ENCODE measurements around the gene RHOT1. TPM values are rescaled to one million over a fixed set of nuclear protein-coding genes. Genes with fewer than 3 reads are reported as not detected.

The RHOT1 gene
- total RNA-seq, 1 experiment from 2014 or later: 24.4 TPM

- Histone ChIP-seq H3K23me2 (ENCODE audit: insufficient read length, low read depth, low read length, poor library complexity, severe bottlenecking) (peaks cover 14% of the 10 kb centered on the region), H2BK5ac (ENCODE audit: insufficient read length, low read length) (no peak overlapping the region), H4K8ac (replicated peaks; ENCODE audit: insufficient read length, low read depth, low read length) (no peak overlapping the region), H3K9me3 (ENCODE audit: control insufficient read depth, low read depth, low read length) (no peaks in the 10 kb centered on the region), H4K5ac (ENCODE audit: insufficient read length, low read depth, low read length) (no peak overlapping the region), H3K23ac (ENCODE audit: insufficient read length, low read depth, low read length) (no peak overlapping the region), H3T11ph (ENCODE audit: low read length) (no peak overlapping the region), H3K4me2 (ENCODE audit: insufficient read depth, insufficient read length, low read length) (no peak overlapping the region), H3K56ac (ENCODE audit: insufficient read length, low read depth, low read length) (no peak overlapping the region), H3K79me1 (ENCODE audit: insufficient read depth, low read depth, low read length, poor library complexity, severe bottlenecking) (no peaks in the 10 kb centered on the region), H2AK5ac (ENCODE audit: insufficient read length, low read length) (no peak overlapping the region), H4K20me1 (ENCODE audit: control insufficient read depth, insufficient read depth, insufficient read length) (no peaks in the 10 kb centered on the region), H3K4me1 (ENCODE audit: insufficient read depth, low read length) (peaks cover 14% of the 10 kb centered on the region; the same call in 1 of the 2 replicates), H3K4ac (ENCODE audit: low read depth, low read length) (no peak overlapping the region), H3K27me3 (ENCODE audit: insufficient read depth, low read length) (peaks cover 6% of the 10 kb centered on the region; the same call in 1 of the 2 replicates), H3K9ac (ENCODE audit: extremely low read depth, insufficient read length, low read length) (no peak overlapping the region), H3K14ac (ENCODE audit: insufficient read depth, low read length) (no peak overlapping the region), H2BK12ac (ENCODE audit: insufficient read length, low read depth, low read length) (no peak overlapping the region), H3K18ac (ENCODE audit: insufficient read length, low read depth, low read length) (no peak overlapping the region), H2AFZ (ENCODE audit: low read length) (no peak overlapping the region), H2BK15ac (ENCODE audit: low read depth, low read length) (no peak overlapping the region), H3K79me2 (ENCODE audit: insufficient read depth, low read length) (no peaks in the 10 kb centered on the region), H3K27ac (ENCODE audit: insufficient read length, low read depth, low read length) (no peak overlapping the region), H4K91ac (ENCODE audit: insufficient read length, low read depth, low read length) (no peak overlapping the region), H2BK120ac (ENCODE audit: low read depth, low read length, poor library complexity, severe bottlenecking) (no peak overlapping the region), H2BK20ac (ENCODE audit: low read depth, low read length, poor library complexity, severe bottlenecking) (no peak overlapping the region)
- Mint-ChIP-seq H3K36me3 (ENCODE audit: insufficient read depth in 1 of 3, low read depth in 3 of 3) (peaks cover 0 to 4% (median 1%) of the 10 kb centered on the region in 3 experiments; a peak in 5 of 7 replicates), H3K4me3 (no peak overlapping the region), H3K4me1 (peaks cover 51 to 63% of the 10 kb centered on the region in 2 experiments), H3K27me3 (ENCODE audit: low read depth) (peaks cover 56% of the 10 kb centered on the region), H3K27ac (no peak overlapping the region), H3K9me3 (no peaks in the 10 kb centered on the region)
- no peak for DNase-seq
- TF ChIP-seq CTCF (conservative IDR thresholded peaks at IDR 0.05): no peak
- WGBS (ENCODE audit: extremely low coverage, insufficient read length, low lambda C conversion rate): no CpG with 5 or more reads among the region's 11 CpGs
Observed at GRCh38 chr17:32269377-32269776, 127.1 kb downstream of the RHOT1 start.

Data from H9 (cell line).